WTC11 (cell line): ENCODE data around the gene LSM5. TPM values are rescaled to one million over a fixed set of nuclear protein-coding genes. Genes with fewer than 3 reads are reported as not detected.

Source experiments
- ATAC-seq: fragments of 200-7000 bp; cut with Tn5 transposase; 2 replicates; pipeline ENCODE4 v1.10.0; 2021; ENCODE audit warnings: mild to moderate bottlenecking, moderate library complexity
- CTCF ChIA-PET: fragments of 300-600 bp; sonication (Branson Sonifier 250); formaldehyde crosslinking; loops from one replicate; lab custom pipeline; 2021; ENCODE audit warnings: antibody characterized with exemption; lab: Charles Lee
- POLR2A ChIA-PET: fragments of 350-600 bp; sonication (Branson Sonifier 250); formaldehyde crosslinking; loops from one replicate; lab custom pipeline; 2021; ENCODE audit warnings: antibody characterized with exemption; lab: Charles Lee
- DNase-seq: peaks from one replicate; pipeline ENCODE4 v3.0.0; 2021; ENCODE audit warnings: low spot score
- H3K27ac Mint-ChIP-seq: 2 replicates; pipeline ENCODE4 v1.8.0; 2021; ENCODE audit warnings: mixed read lengths
- H3K27me3 Mint-ChIP-seq: 2 replicates; pipeline ENCODE4 v1.8.0; 2021; ENCODE audit warnings: low read depth, mild to moderate bottlenecking, moderate library complexity, mixed read lengths
- H3K36me3 Mint-ChIP-seq: 2 replicates; pipeline ENCODE4 v1.8.0; 2021; ENCODE audit warnings: mixed read lengths
- H3K4me1 Mint-ChIP-seq: 2 replicates; pipeline ENCODE4 v1.8.0; 2022; ENCODE audit warnings: mixed read lengths
- H3K4me3 Mint-ChIP-seq: 2 replicates; pipeline ENCODE4 v1.8.0; 2021; ENCODE audit warnings: mild to moderate bottlenecking, moderate library complexity, mixed read lengths
- H3K9me3 Mint-ChIP-seq: 2 replicates; pipeline ENCODE4 v1.8.0; 2021; ENCODE audit warnings: mixed read lengths
- CREB1 ChIP-seq: sonication (generic); formaldehyde crosslinking; IDR thresholded peaks from 2 replicates; pipeline ENCODE4 v1.8.0; 2023; ENCODE audit warnings: mild to moderate bottlenecking, missing genetic modification reagents
- GABPB1 ChIP-seq: sonication (generic); formaldehyde crosslinking; IDR thresholded peaks from 2 replicates; pipeline ENCODE4 v1.8.1; 2023; ENCODE audit warnings: mild to moderate bottlenecking, missing genetic modification reagents
- HMGA2 ChIP-seq: fragments of 250-450 bp; sonication (Bioruptor Pico); IDR thresholded peaks from 2 replicates; pipeline ENCODE4 v1.4.0; 2021; ENCODE audit warnings: mild to moderate bottlenecking, moderate library complexity
- IRF2 ChIP-seq: sonication (generic); formaldehyde crosslinking; IDR thresholded peaks from 2 replicates; pipeline ENCODE4 v1.8.0; 2022; ENCODE audit warnings: low read depth, missing genetic modification reagents, borderline replicate concordance
- JAZF1 ChIP-seq: fragments of 250-450 bp; sonication (Bioruptor Pico); IDR thresholded peaks from 2 replicates; pipeline ENCODE4 v1.9.0; 2021; ENCODE audit warnings: moderate library complexity, mild to moderate bottlenecking, inconsistent platforms
- KAT7 ChIP-seq: sonication (generic); formaldehyde crosslinking; IDR thresholded peaks from 2 replicates; pipeline ENCODE4 v1.8.1; 2023; ENCODE audit warnings: missing genetic modification reagents, mild to moderate bottlenecking, borderline replicate concordance
- MLX ChIP-seq: sonication (generic); formaldehyde crosslinking; IDR thresholded peaks from 2 replicates; pipeline ENCODE4 v1.8.1; 2023; ENCODE audit warnings: mild to moderate bottlenecking, missing genetic modification reagents, moderate library complexity
- MXD4 ChIP-seq: fragments of 250-450 bp; sonication (Bioruptor Pico); IDR thresholded peaks from 2 replicates; pipeline ENCODE4 v1.8.0; 2021; ENCODE audit warnings: mild to moderate bottlenecking, moderate library complexity, borderline replicate concordance
- NFYB ChIP-seq: sonication (generic); formaldehyde crosslinking; conservative IDR thresholded peaks from 2 replicates; pipeline ENCODE4 v1.8.0; 2022; ENCODE audit warnings: low read depth, missing genetic modification reagents
- NR2C2 ChIP-seq: sonication (generic); formaldehyde crosslinking; IDR thresholded peaks from 2 replicates; pipeline ENCODE4 v1.8.0; 2022; ENCODE audit warnings: mild to moderate bottlenecking, missing genetic modification reagents
- SMAD3 ChIP-seq: sonication (generic); formaldehyde crosslinking; IDR thresholded peaks from 2 replicates; pipeline ENCODE4 v1.8.0; 2022; ENCODE audit warnings: missing genetic modification reagents, mild to moderate bottlenecking, borderline replicate concordance
- SOX15 ChIP-seq: fragments of 250-450 bp; sonication (Bioruptor Pico); IDR thresholded peaks from 2 replicates; pipeline ENCODE4 v1.9.0; 2021; ENCODE audit warnings: mild to moderate bottlenecking
- TCF7 ChIP-seq: sonication (generic); formaldehyde crosslinking; IDR thresholded peaks from 2 replicates; pipeline ENCODE4 v1.8.0; 2022; ENCODE audit warnings: mild to moderate bottlenecking, low read depth, missing genetic modification reagents, moderate library complexity
- ZBTB43 ChIP-seq: sonication (generic); formaldehyde crosslinking; IDR thresholded peaks from 2 replicates; pipeline ENCODE4 v1.8.1; 2023; ENCODE audit warnings: mild to moderate bottlenecking, missing genetic modification reagents
- ZNF138 ChIP-seq: sonication (generic); formaldehyde crosslinking; conservative IDR thresholded peaks from 2 replicates; pipeline ENCODE4 v1.8.1; 2022; ENCODE audit warnings: mild to moderate bottlenecking, moderate library complexity, missing genetic modification reagents
- ZNF396 ChIP-seq: fragments of 250-450 bp; sonication (Bioruptor Pico); IDR thresholded peaks from 2 replicates; pipeline ENCODE4 v1.8.0; 2021; ENCODE audit warnings: mild to moderate bottlenecking, moderate library complexity, borderline replicate concordance
- ZNF423 ChIP-seq: fragments of 250-450 bp; sonication (Bioruptor Pico); IDR thresholded peaks from 2 replicates; pipeline ENCODE4 v2.1.2; 2022; ENCODE audit warnings: mild to moderate bottlenecking, moderate library complexity
- ZNF425 ChIP-seq: fragments of 250-450 bp; sonication (Bioruptor Pico); conservative IDR thresholded peaks from 2 replicates; pipeline ENCODE4 v1.9.0; 2021; ENCODE audit warnings: mild to moderate bottlenecking
- ZNF671 ChIP-seq: fragments of 250-450 bp; sonication (Bioruptor Pico); IDR thresholded peaks from 2 replicates; pipeline ENCODE4 v1.8.0; 2021; ENCODE audit warnings: mild to moderate bottlenecking
- total RNA-seq: library from RNA; stranded (reverse); gene quantifications from 3 replicates; pipeline ENCODE4 v1.2.3, GENCODE V29; 2021
- TF ChIP-seq, protein P1 (sequence below): sonication (generic); formaldehyde crosslinking; IDR thresholded peaks from 2 replicates; pipeline ENCODE4 v1.8.1; 2022; ENCODE audit warnings: mild to moderate bottlenecking, missing genetic modification reagents, moderate library complexity, borderline replicate concordance
- TF ChIP-seq, protein P2 (sequence below): sonication (generic); formaldehyde crosslinking; IDR thresholded peaks from 2 replicates; pipeline ENCODE4 v1.8.1; 2022; ENCODE audit warnings: low read depth, mild to moderate bottlenecking, moderate library complexity, missing genetic modification reagents, borderline replicate concordance
- TF ChIP-seq, protein P3 (sequence below): sonication (generic); formaldehyde crosslinking; IDR thresholded peaks from 2 replicates; pipeline ENCODE4 v1.8.0; 2022; ENCODE audit warnings: mild to moderate bottlenecking, missing genetic modification reagents
- TF ChIP-seq, protein P4 (sequence below): sonication (generic); formaldehyde crosslinking; IDR thresholded peaks from 2 replicates; pipeline ENCODE4 v1.8.0; 2023; ENCODE audit warnings: missing genetic modification reagents
- TF ChIP-seq, protein P5 (sequence below): sonication (generic); formaldehyde crosslinking; conservative IDR thresholded peaks from 2 replicates; pipeline ENCODE4 v1.8.1; 2023; ENCODE audit warnings: mild to moderate bottlenecking, low read depth, missing genetic modification reagents, moderate library complexity

The LSM5 gene
- total RNA-seq, 1 experiment from 2014 or later, result 89.5 TPM

DNA sequence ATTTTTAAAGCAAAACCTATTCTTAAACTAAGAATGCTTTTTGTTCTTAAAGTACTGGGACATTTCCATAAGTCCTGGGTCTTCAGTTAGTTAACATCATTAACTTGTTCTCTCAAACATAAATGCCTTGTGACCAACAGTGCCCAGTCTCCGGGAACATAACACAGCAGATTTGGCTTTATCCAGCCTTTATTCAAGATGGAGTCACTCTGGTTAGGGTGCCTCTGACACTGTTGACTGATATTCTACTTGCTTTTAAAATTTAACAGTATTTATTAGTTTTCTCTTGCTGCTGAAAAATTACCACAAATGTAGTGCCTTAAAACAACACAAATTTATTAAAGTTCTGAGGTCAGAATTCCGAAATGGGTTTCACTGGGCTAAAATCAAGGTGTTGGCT, 49.2 kb upstream of the LSM5 start (continued):
- TF ChIP-seq SMAD3 (CRISPR knock-in tag), result no peak
- TF ChIP-seq NR2C2 (CRISPR knock-in tag), result no peak
- TF ChIP-seq, protein P1, sequence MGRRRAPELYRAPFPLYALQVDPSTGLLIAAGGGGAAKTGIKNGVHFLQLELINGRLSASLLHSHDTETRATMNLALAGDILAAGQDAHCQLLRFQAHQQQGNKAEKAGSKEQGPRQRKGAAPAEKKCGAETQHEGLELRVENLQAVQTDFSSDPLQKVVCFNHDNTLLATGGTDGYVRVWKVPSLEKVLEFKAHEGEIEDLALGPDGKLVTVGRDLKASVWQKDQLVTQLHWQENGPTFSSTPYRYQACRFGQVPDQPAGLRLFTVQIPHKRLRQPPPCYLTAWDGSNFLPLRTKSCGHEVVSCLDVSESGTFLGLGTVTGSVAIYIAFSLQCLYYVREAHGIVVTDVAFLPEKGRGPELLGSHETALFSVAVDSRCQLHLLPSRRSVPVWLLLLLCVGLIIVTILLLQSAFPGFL (CRISPR knock-in tag), result no peak
- no peak for TF ChIP-seq IRF2 (CRISPR knock-in tag)
- no peak for TF ChIP-seq CREB1
- TF ChIP-seq, protein P2, sequence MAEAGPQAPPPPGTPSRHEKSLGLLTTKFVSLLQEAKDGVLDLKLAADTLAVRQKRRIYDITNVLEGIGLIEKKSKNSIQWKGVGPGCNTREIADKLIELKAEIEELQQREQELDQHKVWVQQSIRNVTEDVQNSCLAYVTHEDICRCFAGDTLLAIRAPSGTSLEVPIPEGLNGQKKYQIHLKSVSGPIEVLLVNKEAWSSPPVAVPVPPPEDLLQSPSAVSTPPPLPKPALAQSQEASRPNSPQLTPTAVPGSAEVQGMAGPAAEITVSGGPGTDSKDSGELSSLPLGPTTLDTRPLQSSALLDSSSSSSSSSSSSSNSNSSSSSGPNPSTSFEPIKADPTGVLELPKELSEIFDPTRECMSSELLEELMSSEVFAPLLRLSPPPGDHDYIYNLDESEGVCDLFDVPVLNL (CRISPR knock-in tag), result no peak
- TF ChIP-seq, protein P3, sequence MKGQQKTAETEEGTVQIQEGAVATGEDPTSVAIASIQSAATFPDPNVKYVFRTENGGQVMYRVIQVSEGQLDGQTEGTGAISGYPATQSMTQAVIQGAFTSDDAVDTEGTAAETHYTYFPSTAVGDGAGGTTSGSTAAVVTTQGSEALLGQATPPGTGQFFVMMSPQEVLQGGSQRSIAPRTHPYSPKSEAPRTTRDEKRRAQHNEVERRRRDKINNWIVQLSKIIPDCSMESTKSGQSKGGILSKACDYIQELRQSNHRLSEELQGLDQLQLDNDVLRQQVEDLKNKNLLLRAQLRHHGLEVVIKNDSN, result no peak
- TF ChIP-seq HMGA2 (CRISPR knock-in tag), result no peak

DNA sequence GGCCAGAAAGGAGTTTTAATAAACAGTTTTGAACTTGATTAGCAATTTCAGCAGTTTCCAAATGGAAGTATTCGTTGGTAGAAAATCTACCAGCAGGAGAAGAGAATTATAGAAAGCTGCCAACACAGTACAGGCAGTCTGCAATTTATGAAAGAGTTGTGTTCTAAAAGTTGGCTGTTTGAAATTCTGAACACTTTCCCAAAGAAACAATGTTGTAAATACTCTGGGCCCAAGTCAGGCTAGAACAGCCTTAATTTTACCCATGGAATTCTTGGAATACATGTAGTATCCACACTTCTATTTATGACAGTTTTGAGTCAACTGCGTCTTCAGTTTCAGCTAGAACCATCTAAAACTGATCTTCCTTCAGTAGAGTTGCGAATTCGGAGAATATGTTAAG, 47.6 kb upstream of the LSM5 start:
- no peak overlapping the region for H3K27ac Mint-ChIP-seq
- no peak overlapping the region for H3K4me3 Mint-ChIP-seq
- H3K4me1 Mint-ChIP-seq, result peaks cover 29% of the 10 kb centered on the region
- POLR2A ChIA-PET, result no interaction called here
- ATAC-seq, result no peak
- no peaks in the 10 kb centered on the region for H3K9me3 Mint-ChIP-seq
- TF ChIP-seq, protein P3, result no peak
- TF ChIP-seq KAT7 (CRISPR knock-in tag) (no peak), ZNF671 (CRISPR knock-in tag) (no peak), GABPB1 (CRISPR knock-in tag) (no peak), TCF7 (CRISPR knock-in tag) (no peak), ZNF425 (no peak), NFYB (CRISPR knock-in tag) (no peak), SOX15 (CRISPR knock-in tag) (no peak), ZNF396 (CRISPR knock-in tag) (no peak), ZBTB43 (no peak), JAZF1 (CRISPR knock-in tag) (no peak)
- no peaks in the 10 kb centered on the region for H3K27me3 Mint-ChIP-seq
- DNase-seq, result no peak
- no peaks in the 10 kb centered on the region for H3K36me3 Mint-ChIP-seq
- CTCF ChIA-PET, result interaction anchor here (1.0 kb wide), 1 partner anchor 16 kb away, joined by 3 read pairs; no protein-coding TSS in a partner anchor

DNA sequence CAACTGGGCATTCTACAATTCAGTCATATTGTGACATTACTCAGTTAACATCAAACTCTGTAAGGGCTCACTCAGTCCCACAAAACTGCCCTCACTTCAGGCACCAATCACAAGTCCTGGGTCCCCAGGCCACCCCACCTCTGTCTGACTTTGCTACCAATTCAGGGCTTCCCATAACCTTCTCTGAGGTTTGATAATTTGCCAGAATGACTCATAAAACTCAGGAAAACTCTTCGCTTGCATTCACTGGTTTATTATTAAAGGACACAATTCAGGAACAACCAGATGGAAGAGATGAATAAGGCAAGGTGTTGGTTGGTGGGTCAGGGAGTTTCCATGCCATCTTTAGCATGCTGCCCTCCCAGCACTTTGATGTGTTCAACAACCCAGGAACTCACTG, 46.4 kb upstream of the LSM5 start:
- Mint-ChIP-seq H3K4me1 (peaks cover 35% of the 10 kb centered on the region), H3K36me3 (no peaks in the 10 kb centered on the region), H3K4me3 (no peak overlapping the region), H3K27me3 (no peaks in the 10 kb centered on the region), H3K9me3 (no peaks in the 10 kb centered on the region), H3K27ac (no peak overlapping the region; the same call in 1 of the 2 replicates)
- ChIA-PET POLR2A (no interaction called here), CTCF (no interaction called here)
- DNase-seq (no peak), ATAC-seq (no peak)
- no peak for TF ChIP-seq MLX (CRISPR knock-in tag)
- no peak for TF ChIP-seq ZNF423 (CRISPR knock-in tag)
- TF ChIP-seq, protein P4, sequence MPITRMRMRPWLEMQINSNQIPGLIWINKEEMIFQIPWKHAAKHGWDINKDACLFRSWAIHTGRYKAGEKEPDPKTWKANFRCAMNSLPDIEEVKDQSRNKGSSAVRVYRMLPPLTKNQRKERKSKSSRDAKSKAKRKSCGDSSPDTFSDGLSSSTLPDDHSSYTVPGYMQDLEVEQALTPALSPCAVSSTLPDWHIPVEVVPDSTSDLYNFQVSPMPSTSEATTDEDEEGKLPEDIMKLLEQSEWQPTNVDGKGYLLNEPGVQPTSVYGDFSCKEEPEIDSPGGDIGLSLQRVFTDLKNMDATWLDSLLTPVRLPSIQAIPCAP (CRISPR knock-in tag), result no peak
- TF ChIP-seq, protein P5, sequence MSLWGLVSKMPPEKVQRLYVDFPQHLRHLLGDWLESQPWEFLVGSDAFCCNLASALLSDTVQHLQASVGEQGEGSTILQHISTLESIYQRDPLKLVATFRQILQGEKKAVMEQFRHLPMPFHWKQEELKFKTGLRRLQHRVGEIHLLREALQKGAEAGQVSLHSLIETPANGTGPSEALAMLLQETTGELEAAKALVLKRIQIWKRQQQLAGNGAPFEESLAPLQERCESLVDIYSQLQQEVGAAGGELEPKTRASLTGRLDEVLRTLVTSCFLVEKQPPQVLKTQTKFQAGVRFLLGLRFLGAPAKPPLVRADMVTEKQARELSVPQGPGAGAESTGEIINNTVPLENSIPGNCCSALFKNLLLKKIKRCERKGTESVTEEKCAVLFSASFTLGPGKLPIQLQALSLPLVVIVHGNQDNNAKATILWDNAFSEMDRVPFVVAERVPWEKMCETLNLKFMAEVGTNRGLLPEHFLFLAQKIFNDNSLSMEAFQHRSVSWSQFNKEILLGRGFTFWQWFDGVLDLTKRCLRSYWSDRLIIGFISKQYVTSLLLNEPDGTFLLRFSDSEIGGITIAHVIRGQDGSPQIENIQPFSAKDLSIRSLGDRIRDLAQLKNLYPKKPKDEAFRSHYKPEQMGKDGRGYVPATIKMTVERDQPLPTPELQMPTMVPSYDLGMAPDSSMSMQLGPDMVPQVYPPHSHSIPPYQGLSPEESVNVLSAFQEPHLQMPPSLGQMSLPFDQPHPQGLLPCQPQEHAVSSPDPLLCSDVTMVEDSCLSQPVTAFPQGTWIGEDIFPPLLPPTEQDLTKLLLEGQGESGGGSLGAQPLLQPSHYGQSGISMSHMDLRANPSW (CRISPR knock-in tag), result no peak
- TF ChIP-seq MXD4, result no peak
- TF ChIP-seq ZNF138 (CRISPR knock-in tag), result no peak
